Activated T-cell treated with anti-CD3 and anti-CD28 coated beads, Interleukin-2, amount 50 U/mL, for 48 hours (primary cell): ENCODE measurements around the gene LIN28B.
"Not testable (repeated sequence)": the region's sequence is repeated elsewhere in the genome, so short reads cannot be mapped to it uniquely, and the experiment has no call there.

Source experiments
- DNase-seq, 2 experiments: peaks; one replicate each; pipeline ENCODE4 v3.0.0-alpha.2; 2020

LIN28B gene

DNA sequence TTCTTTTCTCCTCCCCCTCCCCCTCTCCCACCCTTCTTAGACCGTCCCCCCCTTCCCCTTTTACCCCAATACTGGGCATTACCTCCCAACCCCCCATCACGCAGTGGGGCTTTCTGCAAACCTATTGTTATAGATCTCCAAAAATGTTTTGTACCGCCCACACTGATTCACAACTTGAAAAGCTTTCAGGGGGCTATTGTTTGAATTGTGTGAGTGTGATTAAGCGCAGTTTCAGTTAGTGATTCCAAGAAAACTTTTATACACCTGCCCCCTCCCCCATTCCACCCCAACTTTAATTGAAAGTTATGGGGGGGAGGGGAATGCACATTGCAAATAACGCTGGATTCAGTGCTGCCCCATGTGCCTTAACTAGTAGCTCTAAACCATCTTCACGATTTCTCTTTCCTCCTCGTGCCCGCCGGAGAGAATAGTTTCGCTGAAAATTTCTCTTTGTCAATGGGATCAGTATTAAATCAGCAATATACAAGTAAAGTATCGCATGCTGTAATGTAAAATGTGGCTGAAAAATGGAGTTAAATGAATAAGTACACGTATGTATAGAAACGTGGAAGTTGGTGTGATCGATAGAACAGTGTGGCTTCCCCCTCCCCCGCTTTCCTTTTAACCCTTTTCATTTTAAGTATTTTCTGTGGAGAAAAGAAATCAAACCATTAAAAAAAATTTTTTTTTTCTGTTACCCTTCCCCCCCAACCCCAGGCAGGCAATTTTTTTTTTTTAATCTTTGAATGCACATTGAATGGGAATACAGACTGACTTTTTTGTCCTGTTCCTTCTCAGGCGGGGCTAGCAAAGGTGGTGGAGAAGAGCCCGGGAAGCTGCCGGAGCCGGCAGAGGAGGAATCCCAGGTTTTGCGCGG lies 632 bp downstream of the LIN28B start:
- DNase-seq = peak in 1 of 2 experiments; percentile 18

DNA sequence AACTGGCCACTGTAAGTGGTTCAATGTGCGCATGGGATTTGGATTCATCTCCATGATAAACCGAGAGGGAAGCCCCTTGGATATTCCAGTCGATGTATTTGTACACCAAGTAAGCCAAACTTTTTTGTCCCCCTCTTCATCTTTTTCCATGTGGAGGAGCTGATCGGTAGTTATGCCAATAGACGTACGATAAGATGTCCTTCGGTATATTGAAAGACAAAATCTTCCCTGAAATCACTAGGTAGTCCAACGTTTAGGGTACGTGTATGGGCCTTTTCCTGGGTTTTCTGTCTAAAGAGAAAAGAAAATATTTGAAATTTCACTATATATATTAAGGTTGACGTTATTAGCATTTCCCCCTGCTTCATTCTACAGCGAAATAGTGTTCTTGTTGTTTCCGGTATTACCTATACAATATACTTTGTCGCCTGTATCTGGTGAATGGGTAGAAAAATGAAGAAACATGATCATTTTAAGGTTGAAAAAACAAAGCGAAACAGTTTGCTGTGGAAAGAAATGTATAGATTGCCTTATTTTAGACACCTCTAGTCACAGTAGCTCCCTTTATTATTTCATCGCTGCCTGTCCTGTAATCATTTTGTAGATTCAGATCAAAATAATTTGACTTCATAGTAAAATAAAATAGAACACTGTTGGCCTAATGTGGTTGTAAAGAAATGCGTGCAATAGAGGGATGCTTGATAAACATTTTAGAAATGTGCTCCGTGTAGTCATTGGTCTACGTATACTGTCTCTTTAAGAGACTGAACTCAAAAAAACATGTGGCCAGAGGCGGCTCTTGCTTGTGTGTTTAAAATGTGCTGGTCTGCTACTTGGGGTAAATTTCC lies 1.5 kb downstream of the LIN28B start:
- DNase-seq = no peak

DNA sequence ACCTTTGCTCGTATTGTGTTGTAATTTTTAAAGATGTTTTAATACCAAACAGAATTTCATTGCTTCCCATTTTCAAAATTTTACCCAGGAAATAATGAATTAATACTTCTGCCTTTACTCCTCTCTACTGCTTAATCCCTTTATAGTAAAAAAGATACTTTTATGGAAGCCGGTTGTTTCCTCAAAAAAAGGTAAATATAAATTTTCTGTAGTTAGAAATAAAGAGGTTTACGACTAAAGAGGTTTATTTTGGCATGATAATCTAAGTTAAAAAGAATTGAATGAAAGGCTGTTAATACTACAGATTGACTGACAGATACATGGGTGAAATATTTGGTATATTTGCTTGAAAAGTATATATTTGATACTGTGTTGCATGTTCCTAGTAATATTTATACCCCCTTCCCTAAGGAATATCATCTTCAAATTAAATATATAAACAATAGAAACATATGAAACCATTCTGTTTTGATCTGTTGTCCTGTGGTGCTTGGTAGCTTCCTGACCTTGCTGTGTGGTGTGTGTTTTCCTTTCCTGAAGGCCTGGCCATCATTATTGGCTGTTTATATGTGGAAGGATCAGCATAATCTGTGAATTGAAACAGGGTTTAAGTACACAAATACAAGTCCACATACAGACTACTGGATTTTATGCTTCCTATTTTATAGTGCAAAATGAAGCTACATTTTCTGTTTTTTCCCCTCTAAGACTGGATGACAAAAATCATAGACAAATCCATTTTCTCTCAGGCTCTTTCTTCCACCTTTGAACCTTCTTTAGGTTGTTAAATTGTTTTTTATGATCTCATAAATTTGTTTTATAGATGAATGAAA lies 2.3 kb downstream of the LIN28B start:
- no peak for DNase-seq

DNA sequence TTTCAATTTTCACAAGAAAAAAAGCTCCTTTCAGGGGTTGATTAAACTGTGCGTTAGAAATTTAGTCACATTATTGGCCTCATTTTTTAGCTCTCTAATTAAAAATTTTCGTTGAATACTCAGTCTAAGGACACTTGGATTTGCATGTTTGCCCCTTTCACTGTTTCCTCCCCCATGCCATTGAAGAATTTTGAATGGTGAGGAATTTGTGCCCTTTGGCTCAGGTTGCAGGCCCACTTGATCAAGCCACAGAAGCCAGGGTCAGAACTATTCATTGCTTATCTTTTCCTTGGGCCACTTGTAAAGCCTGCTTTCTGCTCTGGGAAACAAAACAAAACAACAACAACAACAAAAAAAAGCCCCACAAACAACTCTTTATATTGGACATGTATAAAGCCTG lies 12.2 kb downstream of the LIN28B start:
- no peak for DNase-seq

DNA sequence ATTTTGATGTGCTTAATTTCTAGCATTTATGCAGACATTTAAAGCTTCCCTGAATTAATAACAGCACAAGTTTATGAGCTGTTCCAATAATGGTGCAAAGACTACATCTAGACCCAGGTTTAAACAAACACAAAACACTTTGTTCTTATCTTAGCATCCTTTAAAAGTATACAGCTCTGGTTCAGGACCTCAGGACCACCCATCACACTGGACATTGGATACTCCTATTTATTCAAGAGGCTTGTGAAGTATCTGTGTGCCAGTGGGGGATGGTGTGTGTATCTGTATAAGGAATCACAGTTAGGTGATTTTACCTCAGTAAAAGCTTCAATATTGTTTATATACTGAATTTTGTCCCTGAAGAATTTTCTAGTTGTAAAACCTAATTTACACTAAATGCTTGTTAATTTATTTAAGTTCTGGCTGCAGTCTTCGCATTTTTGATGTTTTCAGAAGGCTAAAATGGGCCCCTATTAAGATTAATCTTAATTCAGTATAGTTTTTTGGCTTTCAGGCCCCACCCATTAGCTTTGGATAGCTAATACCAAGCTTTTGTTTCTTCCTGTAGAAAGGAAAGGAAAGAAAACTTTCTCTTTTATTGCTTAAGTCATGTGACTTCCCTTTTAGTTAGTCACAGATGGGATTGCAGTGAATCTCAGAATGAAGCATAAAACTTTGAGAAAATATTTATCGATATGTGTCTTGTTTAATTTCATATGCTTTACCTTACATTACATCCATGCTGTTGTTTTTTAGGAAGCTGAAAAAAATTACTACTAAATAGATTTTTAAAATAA lies 13.1 kb downstream of the LIN28B start:
- no peak for DNase-seq

DNA sequence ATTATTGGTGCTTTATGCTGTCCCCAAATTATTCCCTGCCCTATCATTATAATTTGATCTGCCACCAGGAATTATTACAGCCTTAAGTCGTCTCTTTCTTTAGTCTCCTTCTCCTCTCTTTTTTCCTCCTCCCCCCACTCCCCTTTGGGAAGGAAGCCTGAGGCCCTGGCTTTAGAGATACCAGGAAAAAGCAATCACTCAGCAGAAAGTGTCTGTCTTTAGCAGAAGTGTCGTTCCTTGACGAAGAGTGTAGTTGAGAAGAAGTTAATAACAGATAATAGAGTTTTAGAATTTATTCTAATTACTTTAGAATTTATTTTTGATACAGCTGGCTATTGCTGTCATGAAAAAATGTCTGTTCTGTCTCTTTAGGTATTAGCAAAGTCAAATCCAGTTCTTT lies 16.5 kb downstream of the LIN28B start:
- no peak for DNase-seq

DNA sequence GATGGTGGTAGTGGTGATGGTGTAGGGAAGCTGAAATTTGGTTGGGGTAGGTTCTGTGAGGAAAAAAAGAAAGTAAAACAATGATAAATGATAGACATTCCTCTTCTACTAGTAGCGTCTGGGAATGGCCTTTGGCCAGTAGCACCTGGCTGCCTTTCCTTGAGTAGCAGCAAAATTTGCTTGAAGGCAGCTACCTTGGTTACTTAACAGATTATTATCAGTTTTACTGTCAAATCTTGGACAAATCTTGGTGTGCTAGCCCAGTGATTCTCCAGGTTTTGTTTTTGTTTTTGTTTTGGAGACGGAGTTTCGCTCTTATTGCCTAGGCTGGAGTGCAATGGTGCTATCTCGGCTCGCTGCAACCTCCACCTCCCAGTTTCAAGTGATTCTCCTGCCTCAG lies 26.4 kb downstream of the LIN28B start:
- no peak for DNase-seq

DNA sequence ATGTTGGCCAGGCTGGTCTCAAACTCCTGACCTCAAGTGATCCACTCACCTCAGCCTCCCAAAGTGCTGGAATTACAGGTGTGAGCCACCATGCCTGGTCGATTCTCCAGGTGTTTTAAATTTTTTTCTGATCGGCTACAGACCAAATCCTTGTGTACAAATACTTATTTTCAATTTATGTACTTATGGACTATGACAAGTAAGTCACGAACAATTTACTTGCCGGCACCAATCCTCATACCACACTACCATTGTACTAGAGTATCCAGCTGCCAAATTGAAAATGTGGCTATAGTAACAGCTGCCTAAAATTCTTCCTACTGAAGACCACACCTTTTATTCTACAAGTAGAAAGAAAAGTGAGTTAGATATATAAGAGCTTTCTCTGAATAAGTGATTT lies 26.9 kb downstream of the LIN28B start:
- no peak for DNase-seq

DNA sequence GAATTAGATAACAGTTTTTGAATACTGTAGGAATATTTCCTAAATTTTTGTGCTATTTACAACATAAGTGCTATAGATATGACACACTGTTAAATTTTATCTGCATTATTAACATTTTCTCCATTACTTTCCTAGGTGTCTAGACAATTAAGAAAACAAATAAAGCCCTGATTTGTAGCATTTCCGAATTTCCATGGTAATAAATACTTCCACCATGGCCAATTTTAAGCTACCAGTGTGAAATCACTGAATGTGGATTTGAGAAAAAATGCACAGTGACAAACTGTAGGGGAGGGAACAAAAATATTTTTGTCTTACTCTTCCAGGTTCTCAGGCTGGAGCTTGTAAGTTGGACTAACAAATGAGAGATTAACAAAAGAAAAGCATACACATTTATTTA lies 27.9 kb downstream of the LIN28B start:
- no peak for DNase-seq

DNA sequence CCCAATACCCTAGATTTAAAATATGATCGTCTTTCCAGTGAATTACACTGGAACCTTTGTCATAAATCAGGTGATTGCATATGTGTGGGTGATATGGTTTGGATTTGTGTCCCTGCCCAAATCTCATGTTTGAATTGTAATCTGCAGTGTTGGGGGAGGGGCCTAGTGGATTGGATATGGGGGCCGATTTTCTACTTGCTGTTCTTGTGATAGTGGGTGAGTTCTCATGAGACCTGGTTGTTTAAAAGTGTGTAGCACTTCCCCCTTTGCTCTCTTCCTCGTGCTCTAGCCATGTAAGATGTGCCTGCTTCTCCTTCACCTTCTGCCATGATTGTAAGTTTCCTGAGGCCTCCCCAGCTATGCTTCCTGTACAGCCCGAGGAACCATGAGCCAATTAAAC lies 29.0 kb downstream of the LIN28B start:
- DNase-seq = not testable (repeated sequence)

DNA sequence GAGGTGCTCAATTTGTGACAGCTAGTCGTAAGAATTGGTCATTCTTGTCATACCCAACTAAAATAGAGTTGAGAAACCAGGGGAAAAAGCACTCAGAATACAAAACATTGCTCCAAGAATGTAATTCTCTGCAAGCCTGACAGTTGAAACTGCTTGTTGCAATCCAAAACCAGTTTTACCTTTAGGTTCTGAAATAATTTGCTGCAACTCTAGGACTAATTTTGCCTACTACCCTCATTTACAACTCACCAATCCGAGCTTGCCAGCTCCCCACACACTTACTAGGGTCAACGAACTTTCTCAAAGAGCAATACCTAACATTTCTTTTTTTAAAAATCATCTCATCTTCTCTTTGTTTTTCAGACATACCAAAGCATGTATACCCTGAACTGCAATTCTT lies 29.7 kb downstream of the LIN28B start:
- DNase-seq = no peak

DNA sequence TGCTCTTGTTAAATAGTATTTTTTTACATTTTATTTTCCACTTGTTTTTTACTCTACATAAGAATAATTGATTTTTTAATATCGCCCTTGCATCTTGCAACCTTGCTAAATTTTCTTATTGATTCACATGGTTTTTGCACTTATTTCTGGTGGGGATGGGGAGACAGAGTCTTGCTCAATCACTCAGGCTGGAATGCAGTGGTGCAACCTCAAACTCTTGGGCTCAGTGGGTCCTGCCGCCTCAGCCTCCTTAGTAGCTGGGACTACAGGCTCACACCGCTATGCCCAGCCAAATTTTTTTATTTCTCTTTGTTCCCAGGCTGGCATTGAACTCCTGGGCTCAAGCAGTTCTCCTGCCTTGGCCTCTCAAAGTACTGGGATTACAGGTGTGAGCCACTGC lies 30.3 kb downstream of the LIN28B start:
- no peak for DNase-seq

DNA sequence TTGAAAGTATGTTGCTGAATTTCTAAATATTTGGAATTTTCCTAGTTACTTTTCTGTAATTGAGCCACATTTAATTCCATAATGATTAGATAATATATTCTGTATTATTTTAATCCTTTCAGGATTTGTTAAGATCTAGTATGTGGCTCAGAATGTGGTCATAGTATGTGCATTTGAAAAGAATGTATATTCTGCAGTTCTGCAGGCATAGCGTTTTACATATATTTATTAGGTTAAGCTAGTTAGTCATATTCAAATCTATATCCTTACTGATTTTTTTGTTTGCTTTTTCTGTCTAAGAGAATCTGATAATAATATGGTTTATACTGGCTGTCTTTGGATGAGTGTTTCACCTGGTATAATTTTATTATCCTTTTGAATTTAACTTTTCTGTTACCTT lies 33.2 kb downstream of the LIN28B start:
- no peak for DNase-seq

DNA sequence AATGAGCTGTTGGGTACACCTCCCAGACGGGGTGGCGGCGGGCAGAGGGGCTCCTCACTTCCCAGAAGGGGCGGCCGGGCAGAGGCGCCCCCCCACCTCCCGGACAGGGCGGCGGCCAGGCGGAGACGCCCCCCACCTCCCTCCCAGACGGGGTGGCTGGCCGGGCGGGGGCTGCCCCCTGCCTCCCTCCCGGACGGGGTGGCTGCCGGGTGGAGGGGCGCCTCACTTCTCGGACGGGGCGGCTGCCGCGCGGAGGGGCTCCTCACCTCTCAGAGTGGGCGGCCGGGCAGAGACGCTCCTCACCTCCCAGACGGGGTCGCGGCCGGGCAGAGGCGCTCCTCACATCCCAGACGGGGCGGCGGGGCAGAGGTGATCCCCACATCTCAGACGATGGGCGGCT lies 34.2 kb downstream of the LIN28B start:
- not testable (repeated sequence) for DNase-seq

DNA sequence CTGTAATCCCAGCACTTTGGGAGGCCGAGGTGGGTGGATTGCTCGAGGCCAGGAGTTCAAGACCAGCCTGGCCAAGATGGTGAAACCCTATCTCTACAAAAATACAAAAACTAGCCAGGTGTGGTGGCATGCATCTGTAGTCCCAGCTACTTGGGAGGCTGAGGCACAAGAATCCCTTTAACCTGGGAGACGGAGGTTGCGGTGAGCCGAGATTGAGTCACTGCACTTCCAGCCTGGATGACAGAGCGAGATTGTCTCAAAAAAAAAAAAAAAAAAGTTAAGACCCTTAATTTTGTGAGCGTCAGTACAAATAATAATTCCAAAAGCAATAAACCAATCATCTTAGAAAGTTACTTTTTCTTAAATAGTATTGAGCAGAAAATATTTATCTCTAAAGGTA lies 36.7 kb downstream of the LIN28B start:
- not testable (repeated sequence) for DNase-seq

DNA sequence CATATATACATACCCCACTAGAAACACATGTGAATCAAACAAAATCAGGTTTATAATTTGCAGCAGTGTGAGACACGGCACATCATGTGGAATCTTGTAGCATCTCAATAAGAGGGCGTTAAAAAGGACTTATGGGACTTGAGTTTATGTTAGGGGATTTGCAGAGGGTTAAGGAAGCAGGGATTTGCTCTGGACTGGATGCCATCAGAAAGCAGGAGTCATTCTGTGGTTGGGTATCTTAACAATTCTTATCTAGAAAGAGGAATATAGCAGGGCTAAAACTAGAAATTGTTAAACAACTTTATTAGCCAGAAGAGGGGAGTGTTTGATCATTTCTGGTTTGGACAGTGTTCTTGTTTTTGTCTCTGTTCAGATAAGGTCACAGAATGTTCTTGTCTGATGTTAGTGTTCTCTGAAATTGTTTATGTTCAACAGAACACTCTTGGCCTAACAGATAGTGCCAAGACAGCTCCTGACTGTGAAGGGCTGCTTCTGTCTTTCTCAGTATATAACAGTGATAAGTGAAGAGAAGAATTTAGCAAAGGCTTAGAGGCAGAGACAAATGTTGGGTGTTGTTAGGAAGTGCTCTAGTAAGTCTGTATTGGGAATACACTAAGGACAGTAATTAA lies 39.2 kb downstream of the LIN28B start:
- DNase-seq = no peak

DNA sequence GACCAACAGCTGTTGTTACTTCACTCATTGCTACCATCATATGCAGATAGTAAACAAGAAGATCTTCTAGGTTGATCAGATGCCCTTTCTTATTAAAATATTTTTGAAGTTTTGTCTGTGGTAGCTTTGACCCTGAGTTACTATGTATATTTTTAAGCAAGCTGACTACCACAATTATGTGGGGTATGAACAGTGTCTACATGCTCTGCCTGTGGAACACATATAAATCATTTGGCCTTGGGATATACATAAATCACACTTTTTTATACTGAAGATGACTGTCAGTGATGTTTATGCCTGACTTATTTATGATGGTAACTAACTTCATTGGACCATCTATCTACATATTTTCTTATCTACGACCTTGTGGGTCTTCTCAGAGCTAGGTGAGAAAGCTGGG lies 44.2 kb downstream of the LIN28B start:
- no peak for DNase-seq

DNA sequence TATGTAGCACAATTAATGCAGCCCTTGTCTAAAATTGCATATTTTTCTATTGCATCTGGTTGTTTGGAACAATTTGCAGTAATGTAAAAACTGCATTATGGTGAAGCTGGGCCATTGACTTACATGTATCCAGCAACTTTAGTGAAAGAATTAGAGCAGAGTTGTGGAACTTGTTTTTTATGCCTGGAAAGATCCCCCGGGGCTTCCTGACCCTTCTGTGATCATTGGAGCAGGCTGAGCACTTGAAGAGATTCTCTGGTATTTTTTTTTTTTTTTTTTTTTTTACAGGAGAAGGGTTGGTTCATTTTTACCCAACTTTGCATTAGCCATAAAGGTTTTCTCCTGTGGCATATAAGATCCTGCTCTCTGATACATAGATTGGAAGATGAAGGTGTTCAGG lies 45.0 kb downstream of the LIN28B start:
- DNase-seq = no peak

DNA sequence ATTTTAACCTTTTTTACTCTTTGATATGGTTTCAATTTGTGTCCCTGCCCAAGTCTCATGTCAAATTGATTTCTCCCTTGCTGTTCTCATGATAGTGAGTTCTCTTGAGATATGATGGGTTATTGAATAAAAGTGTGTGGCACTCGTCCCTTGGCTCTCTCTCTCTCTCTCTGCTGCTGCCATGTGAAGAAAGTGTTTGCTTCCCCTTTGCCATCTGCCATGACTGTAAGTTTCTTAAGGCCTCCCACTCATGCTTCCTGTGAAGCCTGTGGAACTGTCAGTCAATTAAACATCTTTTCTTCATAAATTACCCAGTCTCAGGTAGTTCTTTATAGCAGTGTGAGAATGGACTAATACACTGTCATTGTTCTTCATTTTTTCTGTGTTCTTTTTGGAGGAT lies 48.5 kb downstream of the LIN28B start:
- no peak for DNase-seq

DNA sequence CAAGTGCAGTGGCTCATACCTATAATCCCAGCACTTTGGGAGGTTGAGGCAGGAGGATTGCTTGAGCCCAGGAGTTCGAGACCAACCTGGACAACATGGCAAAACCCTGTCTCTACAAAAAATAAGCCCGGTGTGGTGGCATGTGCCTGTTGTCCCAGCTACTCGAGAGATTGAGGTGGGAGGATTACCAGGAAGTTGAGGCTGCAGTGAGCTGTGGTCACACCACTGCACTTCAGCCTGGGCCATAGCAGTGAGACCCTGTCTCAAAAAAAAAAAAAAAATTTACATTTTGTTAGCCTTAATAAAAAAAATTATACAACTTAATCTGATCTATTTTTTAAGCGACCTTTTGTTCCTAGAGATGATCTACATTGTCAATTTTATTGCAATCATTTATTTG lies 56.6 kb downstream of the LIN28B start:
- not testable (repeated sequence) for DNase-seq

DNA sequence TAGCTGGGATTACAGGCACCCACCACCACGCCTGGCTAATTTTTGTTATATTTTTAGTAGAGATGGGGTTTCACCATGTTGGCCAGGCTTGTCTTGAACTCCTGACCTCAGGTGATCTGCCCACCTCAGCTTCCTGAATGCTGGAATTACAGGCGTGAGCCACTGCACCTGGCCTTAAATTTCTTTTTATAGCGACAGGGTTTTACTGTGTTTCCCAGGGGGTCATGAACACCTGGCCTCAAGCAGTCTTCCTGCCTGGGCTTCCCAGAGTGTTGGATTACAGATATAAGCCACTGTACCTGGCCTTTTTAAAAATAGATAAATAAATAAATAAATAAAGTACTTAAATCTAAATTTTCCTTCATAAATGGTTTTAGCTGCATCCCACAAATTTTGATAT lies 57.5 kb downstream of the LIN28B start:
- DNase-seq = no peak

DNA sequence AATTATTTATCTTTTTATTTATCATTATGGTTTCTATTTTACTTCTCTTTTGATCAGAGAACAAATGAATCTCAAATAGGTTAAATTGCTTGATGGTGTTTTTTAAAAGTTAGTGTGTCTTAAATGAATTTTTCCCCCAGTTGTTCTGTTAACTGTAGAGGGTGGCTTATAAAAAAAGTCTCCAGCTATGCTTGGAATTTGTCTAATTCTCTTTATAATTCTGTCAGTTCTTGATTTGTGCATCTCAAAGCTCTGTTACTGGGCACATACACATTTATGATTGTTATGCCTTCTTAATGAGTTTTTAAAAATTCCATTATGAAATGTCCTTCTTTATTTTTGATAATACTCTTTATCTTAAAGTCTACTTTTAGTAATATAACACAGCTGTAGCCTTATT lies 58.0 kb downstream of the LIN28B start:
- no peak for DNase-seq
